Measurements from ENCODE around the gene C6orf136. TPM values are rescaled to one million over a fixed set of nuclear protein-coding genes. Genes with fewer than 3 reads are reported as not detected.
A peak's percentile ranks its signal among the peaks of the same experiment; 100 is the strongest.

Gene C6orf136
- total and polyA plus RNA-seq, 10 of the 15 experiments (the other 5 are each of a cell fraction or from before 2014, with no cell fraction given): 5.2 to 24.1 (median 14.9) TPM

DNA sequence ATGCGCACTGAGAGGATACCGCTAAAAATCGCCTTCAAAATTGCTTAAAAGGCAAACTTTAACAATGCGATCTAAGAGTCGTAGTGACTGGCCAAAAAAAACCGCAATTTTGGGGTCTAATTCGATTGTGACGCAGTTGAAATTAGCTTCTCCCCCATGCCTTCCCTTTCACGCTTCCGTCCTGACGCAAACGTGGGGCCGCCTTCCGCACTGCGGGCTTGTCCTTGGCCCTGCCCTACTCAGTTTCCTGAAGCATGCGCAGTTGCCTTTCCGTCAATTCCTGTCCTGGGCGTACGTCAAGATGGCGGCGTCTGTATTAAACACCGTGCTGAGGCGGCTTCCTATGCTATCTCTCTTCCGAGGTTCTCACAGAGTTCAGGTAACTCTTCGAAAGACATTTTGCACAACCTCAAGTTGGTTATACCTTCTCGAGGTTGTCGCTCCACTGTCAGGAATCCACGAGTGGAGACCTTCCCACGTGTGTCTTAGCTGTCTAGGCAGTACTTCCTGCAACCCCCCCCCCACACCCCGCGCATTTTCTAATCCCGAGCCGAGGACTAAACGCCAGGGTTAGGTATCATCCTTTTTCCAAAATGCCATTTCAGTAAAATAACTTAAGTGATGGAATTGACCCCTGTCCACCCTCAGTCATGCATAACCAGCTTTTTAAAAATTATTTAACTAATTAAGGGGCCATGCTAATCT, 29.2 kb upstream of the C6orf136 start, which contains the start of gene MRPS18B (continued):
- TF ChIP-seq ZBTB4 (CRISPR knock-in tag; IDR thresholded peaks at IDR 0.05) (no peak), GATAD2B (conservative IDR thresholded peaks at IDR 0.05; ENCODE audit: low read depth) (peak; percentile 66; the same call in 1 of the 2 replicates), ZNF592 (IDR thresholded peaks at IDR 0.05) (peak; percentile 33; the same call in 1 of the 2 replicates), POLR2A (IDR thresholded peaks at IDR 0.05; ENCODE audit: low read depth, low read length) (peak; percentile 87), NFIC (IDR thresholded peaks at IDR 0.05; ENCODE audit: low read depth, low read length) (no peak), BHLHE40 (IDR thresholded peaks at IDR 0.05; ENCODE audit: borderline replicate concordance in 1 of 2, low read depth in 2 of 2, low read length in 1 of 2) (no peak), MXI1 (IDR thresholded peaks at IDR 0.05; ENCODE audit: low read depth, low read length) (peak; percentile 99), SMAD5 (IDR thresholded peaks at IDR 0.05; ENCODE audit: low read depth) (peak; percentile 98), DPF2 (IDR thresholded peaks at IDR 0.05) (peak; percentile 52; the same call in 1 of the 2 replicates), CBFB (IDR thresholded peaks at IDR 0.05; ENCODE audit: low read depth) (peak; percentile 44; the same call in 1 of the 2 replicates), RELB (IDR thresholded peaks at IDR 0.05; ENCODE audit: low read depth) (peak; percentile 77; the same call in 1 of the 2 replicates), JUND (IDR thresholded peaks at IDR 0.05; ENCODE audit: low read depth, low read length) (no peak), SIX5 (IDR thresholded peaks at IDR 0.05; ENCODE audit: low read depth, low read length, severe bottlenecking) (no peak), HCFC1 (IDR thresholded peaks at IDR 0.05; ENCODE audit: low read length) (peak; percentile 35; the same call in 1 of the 2 replicates), NFYA (IDR thresholded peaks at IDR 0.05; ENCODE audit: borderline replicate concordance, low read depth, low read length) (no peak), RB1 (IDR thresholded peaks at IDR 0.05; ENCODE audit: borderline replicate concordance) (peak; percentile 79; the same call in 1 of the 2 replicates)
- TF ChIP-seq, protein P1, sequence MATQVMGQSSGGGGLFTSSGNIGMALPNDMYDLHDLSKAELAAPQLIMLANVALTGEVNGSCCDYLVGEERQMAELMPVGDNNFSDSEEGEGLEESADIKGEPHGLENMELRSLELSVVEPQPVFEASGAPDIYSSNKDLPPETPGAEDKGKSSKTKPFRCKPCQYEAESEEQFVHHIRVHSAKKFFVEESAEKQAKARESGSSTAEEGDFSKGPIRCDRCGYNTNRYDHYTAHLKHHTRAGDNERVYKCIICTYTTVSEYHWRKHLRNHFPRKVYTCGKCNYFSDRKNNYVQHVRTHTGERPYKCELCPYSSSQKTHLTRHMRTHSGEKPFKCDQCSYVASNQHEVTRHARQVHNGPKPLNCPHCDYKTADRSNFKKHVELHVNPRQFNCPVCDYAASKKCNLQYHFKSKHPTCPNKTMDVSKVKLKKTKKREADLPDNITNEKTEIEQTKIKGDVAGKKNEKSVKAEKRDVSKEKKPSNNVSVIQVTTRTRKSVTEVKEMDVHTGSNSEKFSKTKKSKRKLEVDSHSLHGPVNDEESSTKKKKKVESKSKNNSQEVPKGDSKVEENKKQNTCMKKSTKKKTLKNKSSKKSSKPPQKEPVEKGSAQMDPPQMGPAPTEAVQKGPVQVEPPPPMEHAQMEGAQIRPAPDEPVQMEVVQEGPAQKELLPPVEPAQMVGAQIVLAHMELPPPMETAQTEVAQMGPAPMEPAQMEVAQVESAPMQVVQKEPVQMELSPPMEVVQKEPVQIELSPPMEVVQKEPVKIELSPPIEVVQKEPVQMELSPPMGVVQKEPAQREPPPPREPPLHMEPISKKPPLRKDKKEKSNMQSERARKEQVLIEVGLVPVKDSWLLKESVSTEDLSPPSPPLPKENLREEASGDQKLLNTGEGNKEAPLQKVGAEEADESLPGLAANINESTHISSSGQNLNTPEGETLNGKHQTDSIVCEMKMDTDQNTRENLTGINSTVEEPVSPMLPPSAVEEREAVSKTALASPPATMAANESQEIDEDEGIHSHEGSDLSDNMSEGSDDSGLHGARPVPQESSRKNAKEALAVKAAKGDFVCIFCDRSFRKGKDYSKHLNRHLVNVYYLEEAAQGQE (IDR thresholded peaks at IDR 0.05; ENCODE audit: low read depth, low read length): 0 out of 2 replicates have a peak, but pooled peaks have one; percentile 3
